ENCODE results near the gene ARFGAP2. TPM values are rescaled to one million over a fixed set of nuclear protein-coding genes. Genes with fewer than 3 reads are reported as not detected.

The ARFGAP2 gene
- 90.9 TPM for total RNA-seq
- long read RNA-seq, transcript ARFGAP2-205 (16 exons, 2,976 nt): major isoform, 72 of 165 reads
- long read RNA-seq, partial matches to known transcripts: 18 of 165 reads
- long read RNA-seq, other reads (novel, unspliced or antisense): 72 of 165 reads

- H3K27ac ChIP-seq: peak within 1 kb of the TSS; percentile 98
- no peaks in the 10 kb centered on the region for H3K27me3 ChIP-seq (ENCODE audit: low read depth)
- ATAC-seq (peak; percentile 97 to 98), DNase-seq (peak; percentile 98)
- H3K9me3 ChIP-seq: no peaks in the 10 kb centered on the region
- peaks cover 41% of the 10 kb centered on the region for H3K36me3 ChIP-seq
- H3K4me1 ChIP-seq: peaks cover 39% of the 10 kb centered on the region
- intact Hi-C loops (cut with DNase I): no loop called here
- TF ChIP-seq, protein P1, sequence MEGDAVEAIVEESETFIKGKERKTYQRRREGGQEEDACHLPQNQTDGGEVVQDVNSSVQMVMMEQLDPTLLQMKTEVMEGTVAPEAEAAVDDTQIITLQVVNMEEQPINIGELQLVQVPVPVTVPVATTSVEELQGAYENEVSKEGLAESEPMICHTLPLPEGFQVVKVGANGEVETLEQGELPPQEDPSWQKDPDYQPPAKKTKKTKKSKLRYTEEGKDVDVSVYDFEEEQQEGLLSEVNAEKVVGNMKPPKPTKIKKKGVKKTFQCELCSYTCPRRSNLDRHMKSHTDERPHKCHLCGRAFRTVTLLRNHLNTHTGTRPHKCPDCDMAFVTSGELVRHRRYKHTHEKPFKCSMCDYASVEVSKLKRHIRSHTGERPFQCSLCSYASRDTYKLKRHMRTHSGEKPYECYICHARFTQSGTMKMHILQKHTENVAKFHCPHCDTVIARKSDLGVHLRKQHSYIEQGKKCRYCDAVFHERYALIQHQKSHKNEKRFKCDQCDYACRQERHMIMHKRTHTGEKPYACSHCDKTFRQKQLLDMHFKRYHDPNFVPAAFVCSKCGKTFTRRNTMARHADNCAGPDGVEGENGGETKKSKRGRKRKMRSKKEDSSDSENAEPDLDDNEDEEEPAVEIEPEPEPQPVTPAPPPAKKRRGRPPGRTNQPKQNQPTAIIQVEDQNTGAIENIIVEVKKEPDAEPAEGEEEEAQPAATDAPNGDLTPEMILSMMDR (IDR thresholded peaks at IDR 0.05): no peak
- H3K4me3 ChIP-seq: peak within 1 kb of the TSS; percentile 100
Observed at GRCh38 chr11:47176328-47177228, at the start of gene ARFGAP2. ARFGAP2 (minus strand) TSS chr11:47176879; CDS start chr11:47176853, 26 bp downstream.

- Histone ChIP-seq H3K27ac (no peak overlapping the region), H3K9me3 (no peaks in the 10 kb centered on the region), H3K4me1 (no peaks in the 10 kb centered on the region), H3K36me3 (peaks cover 90% of the 10 kb centered on the region), H3K27me3 (ENCODE audit: low read depth) (no peaks in the 10 kb centered on the region), H3K4me3 (no peak overlapping the region)
- intact Hi-C loops (cut with DNase I): no loop called here
- TF ChIP-seq, protein P1 (IDR thresholded peaks at IDR 0.05): no peak
- DNase-seq: no peak
- peak; percentile 49 to 57 for ATAC-seq
Observed at GRCh38 chr11:47225552-47226400, 49.1 kb upstream of the ARFGAP2 start.

DNA sequence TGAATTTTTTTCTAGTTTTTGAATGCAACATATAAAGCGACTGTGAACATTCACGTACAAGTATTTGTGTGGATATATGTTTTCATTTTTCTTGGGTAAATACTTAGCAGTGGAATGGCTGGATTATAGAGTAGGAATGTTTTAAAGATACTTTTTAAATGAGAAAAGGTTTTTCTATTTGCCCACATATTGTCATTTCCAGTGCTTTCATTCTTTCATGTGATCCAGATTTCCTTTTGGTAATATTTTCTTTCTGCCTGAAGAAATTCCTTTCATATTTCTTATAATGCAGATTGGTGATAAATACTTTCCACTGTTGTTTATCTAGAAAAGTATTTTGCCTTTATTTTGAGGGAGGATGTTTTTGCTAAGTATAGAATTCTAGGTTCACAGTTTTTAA, 46.0 kb upstream of the ARFGAP2 start:
- intact Hi-C loops (cut with DNase I): no loop called here
- TF ChIP-seq, protein P1 (IDR thresholded peaks at IDR 0.05): no peak
- H3K27ac ChIP-seq: no peak overlapping the region
- no peak overlapping the region for H3K4me3 ChIP-seq
- H3K4me1 ChIP-seq: peaks cover 14% of the 10 kb centered on the region
- ATAC-seq: no peak
- no peaks in the 10 kb centered on the region for H3K27me3 ChIP-seq (ENCODE audit: low read depth)
- peaks cover 88% of the 10 kb centered on the region for H3K36me3 ChIP-seq
- no peaks in the 10 kb centered on the region for H3K9me3 ChIP-seq
- DNase-seq: no peak

DNA sequence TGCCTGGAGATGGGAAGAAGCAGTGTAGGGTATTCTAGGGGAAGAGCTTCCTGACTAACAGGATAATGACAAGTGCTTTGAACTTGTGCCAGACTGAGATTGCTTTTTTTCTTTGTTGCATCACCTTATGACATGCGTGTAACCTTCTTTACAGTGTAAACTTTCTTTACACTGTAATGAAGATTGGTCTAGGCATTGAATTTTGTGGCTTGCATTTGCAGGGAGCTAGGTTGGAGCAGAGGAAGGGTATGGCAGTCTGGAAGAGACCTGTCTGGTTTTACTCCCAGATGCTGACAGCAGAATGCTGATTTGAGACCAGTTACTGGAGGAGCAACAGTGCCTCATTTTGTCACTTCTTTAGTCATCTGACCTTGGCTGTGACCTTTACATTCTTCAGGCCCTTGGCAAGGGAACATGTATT, 43.7 kb upstream of the ARFGAP2 start:
- Histone ChIP-seq H3K27ac (no peak overlapping the region), H3K9me3 (no peaks in the 10 kb centered on the region), H3K36me3 (peaks cover 69% of the 10 kb centered on the region), H3K4me3 (no peak overlapping the region), H3K4me1 (peaks cover 36% of the 10 kb centered on the region), H3K27me3 (ENCODE audit: low read depth) (no peaks in the 10 kb centered on the region)
- TF ChIP-seq, protein P1 (IDR thresholded peaks at IDR 0.05): no peak
- ATAC-seq (no peak), DNase-seq (no peak)
- intact Hi-C loops (cut with DNase I): no loop called here

DNA sequence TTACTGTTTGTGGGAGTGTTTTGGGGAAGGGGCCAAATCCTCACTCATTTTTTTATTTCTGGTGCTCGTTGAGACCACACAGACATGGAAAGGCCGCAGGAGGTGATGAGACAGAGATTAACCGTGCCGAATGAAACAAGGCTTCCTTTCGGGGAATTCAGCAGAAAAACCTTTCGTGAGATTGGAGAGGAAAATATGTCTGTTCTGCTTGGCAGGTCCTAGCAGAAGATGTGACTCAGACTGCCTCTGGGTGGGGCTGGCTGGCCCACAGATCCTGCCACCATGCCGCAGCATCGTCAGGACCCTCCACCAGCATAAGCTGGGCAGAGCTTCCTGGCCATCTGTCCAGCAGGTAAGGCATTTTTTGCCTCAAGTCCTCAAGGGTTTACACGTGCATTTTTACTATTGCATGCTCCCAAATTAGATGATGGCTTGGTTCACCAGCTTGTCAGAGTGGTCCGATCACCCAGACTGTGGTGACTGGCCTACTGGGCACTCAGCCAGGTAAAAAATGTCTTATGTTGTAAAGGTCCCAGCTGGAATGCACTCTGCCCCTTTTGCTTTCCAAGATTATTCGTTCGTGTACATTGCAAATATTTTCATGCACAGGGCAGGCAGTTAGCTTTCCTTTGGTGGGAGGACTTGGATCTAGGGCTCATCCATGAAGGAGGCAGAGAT, 39.6 kb upstream of the ARFGAP2 start:
- intact Hi-C loops (cut with DNase I): no loop called here
- Histone ChIP-seq H3K36me3 (peaks cover 32% of the 10 kb centered on the region), H3K27ac (peak overlapping the region; percentile 90), H3K9me3 (no peaks in the 10 kb centered on the region), H3K4me3 (peak overlapping the region; percentile 74), H3K27me3 (ENCODE audit: low read depth) (no peaks in the 10 kb centered on the region), H3K4me1 (peaks cover 47% of the 10 kb centered on the region)
- TF ChIP-seq, protein P1 (IDR thresholded peaks at IDR 0.05): no peak
- DNase-seq: no peak
- ATAC-seq: no peak

All from lower lobe of right lung (tissue), 2 donors.